Esophagus squamous epithelium (tissue), 4 donors: Measurements from ENCODE around the gene ALDH1A2.

Experiments used
- CTCF ChIP-seq, 6 experiments: fragments of 450-650 bp in 4 of 6; fragments of 200-600 bp in 2 of 6; sonication (generic) in 2 of 6; IDR thresholded peaks; one replicate each; pipeline ENCODE4 v1.5.1; 2016 to 2019; ENCODE audit warnings: antibody characterized with exemption in 6 of 6, mild to moderate bottlenecking in 4 of 6, moderate library complexity in 4 of 6
- POLR2A ChIP-seq, 4 donors: fragments of 450-650 bp; IDR thresholded peaks; one replicate each; pipeline ENCODE4 v1.6.1; 2017; ENCODE audit warnings: antibody characterized with exemption in 4 of 4, mild to moderate bottlenecking in 4 of 4, moderate library complexity in 3 of 4

GRCh38 chr15:57992761-57993355 lies 72.7 kb downstream of the ALDH1A2 start:
- TF ChIP-seq POLR2A (IDR thresholded peaks at IDR 0.05): no peak
- TF ChIP-seq CTCF (IDR thresholded peaks at IDR 0.05): no peak
